ENCODE data around the gene SFTPB. TPM values are rescaled to one million over a fixed set of nuclear protein-coding genes. Genes with fewer than 3 reads are reported as not detected.
A peak's percentile ranks its signal among the peaks of the same experiment; 100 is the strongest.
"Not testable (repeated sequence)": the region's sequence is repeated elsewhere in the genome, so short reads cannot be mapped to it uniquely, and the experiment has no call there.

The SFTPB gene
- total RNA-seq, 1 donor from 2014 or later, result not detected

- DNase-seq (ENCODE audit: extremely low spot score in 2 of 2), result no peak
- Histone ChIP-seq H3K27me3 (no peaks in the 10 kb centered on the region), H3K4me1 (peaks cover 32% of the 10 kb centered on the region), H3K36me3 (peaks cover 4 to 67% of the 10 kb centered on the region in 2 donors), H3K4me3 (no peak overlapping the region), H3K9me3 (no peaks in the 10 kb centered on the region), H3K27ac (no peak overlapping the region)
- TF ChIP-seq CTCF (IDR thresholded peaks at IDR 0.05) (no peak), POLR2AphosphoS5 (IDR thresholded peaks at IDR 0.05; ENCODE audit: insufficient read depth in 1 of 2, low read depth in 1 of 2) (no peak), POLR2A (IDR thresholded peaks at IDR 0.05) (no peak)
- intact Hi-C loops (cut with DNase I), result no loop called here
Measured at GRCh38 chr2:85621338-85621737, 46.7 kb downstream of the SFTPB start.

- DNase-seq (ENCODE audit: extremely low spot score in 2 of 2), result no peak
- Histone ChIP-seq H3K36me3 (peaks cover 0 to 50% of the 10 kb centered on the region in 2 donors), H3K27ac (no peak overlapping the region), H3K4me3 (no peak overlapping the region), H3K4me1 (peaks cover 37% of the 10 kb centered on the region), H3K27me3 (no peaks in the 10 kb centered on the region), H3K9me3 (no peaks in the 10 kb centered on the region)
- intact Hi-C loops (cut with DNase I), result no loop called here
- TF ChIP-seq POLR2AphosphoS5 (IDR thresholded peaks at IDR 0.05; ENCODE audit: insufficient read depth in 1 of 2, low read depth in 1 of 2) (no peak), POLR2A (IDR thresholded peaks at IDR 0.05) (no peak), CTCF (IDR thresholded peaks at IDR 0.05) (no peak)
Measured at GRCh38 chr2:85619617-85620016, 48.4 kb downstream of the SFTPB start.

- Histone ChIP-seq H3K4me1 (peaks cover 37% of the 10 kb centered on the region), H3K36me3 (peaks cover 0 to 31% of the 10 kb centered on the region in 2 donors), H3K4me3 (peak overlapping the region in 1 of 2 donors; percentile 81)
- H3K27ac ChIP-seq; H3K27me3 ChIP-seq; intact Hi-C loops (cut with DNase I); DNase-seq (ENCODE audit: extremely low spot score in 2 of 2); H3K9me3 ChIP-seq: not testable (repeated sequence)
Measured at GRCh38 chr2:85617723-85618122, 50.3 kb downstream of the SFTPB start.

GRCh38 chr2:85615413-85615728 lies 52.6 kb downstream of the SFTPB start:
- Histone ChIP-seq H3K4me1 (peaks cover 53% of the 10 kb centered on the region), H3K27ac (peak overlapping the region; percentile 78), H3K27me3 (no peaks in the 10 kb centered on the region), H3K36me3 (peaks cover 0 to 11% of the 10 kb centered on the region in 2 donors), H3K4me3 (peak overlapping the region; percentile 81 to 97), H3K9me3 (no peaks in the 10 kb centered on the region)
- intact Hi-C loops (cut with DNase I), result no loop called here
- TF ChIP-seq POLR2AphosphoS5 (IDR thresholded peaks at IDR 0.05; ENCODE audit: insufficient read depth in 1 of 2, low read depth in 1 of 2) (no peak), CTCF (IDR thresholded peaks at IDR 0.05) (no peak), POLR2A (IDR thresholded peaks at IDR 0.05) (no peak)
- DNase-seq (ENCODE audit: extremely low spot score in 2 of 2), result no peak

GRCh38 chr2:85614757-85615156 lies 53.2 kb downstream of the SFTPB start:
- DNase-seq (ENCODE audit: extremely low spot score in 2 of 2); H3K4me3 ChIP-seq; H3K27ac ChIP-seq; H3K36me3 ChIP-seq; H3K9me3 ChIP-seq; H3K27me3 ChIP-seq; intact Hi-C loops (cut with DNase I): not testable (repeated sequence)
- H3K4me1 ChIP-seq, result peaks cover 58% of the 10 kb centered on the region

GRCh38 chr2:85613717-85614515 lies 54.1 kb downstream of the SFTPB start:
- TF ChIP-seq POLR2AphosphoS5 (IDR thresholded peaks at IDR 0.05; ENCODE audit: insufficient read depth in 1 of 2, low read depth in 1 of 2), result no peak
- no peak for TF ChIP-seq POLR2A (IDR thresholded peaks at IDR 0.05)
- TF ChIP-seq CTCF (IDR thresholded peaks at IDR 0.05), result no peak
- Histone ChIP-seq H3K4me1 (peaks cover 56% of the 10 kb centered on the region), H3K4me3 (no peak overlapping the region), H3K27ac (no peak overlapping the region), H3K27me3 (no peaks in the 10 kb centered on the region), H3K36me3 (peaks cover 0 to 7% of the 10 kb centered on the region in 2 donors), H3K9me3 (no peaks in the 10 kb centered on the region)
- DNase-seq (ENCODE audit: extremely low spot score in 2 of 2), result no peak
- intact Hi-C loops (cut with DNase I), result no loop called here

Data from vagina (tissue), 2 donors.